Measurements from ENCODE around the gene NIPBL. TPM values are rescaled to one million over a fixed set of nuclear protein-coding genes. Genes with fewer than 3 reads are reported as not detected.

The NIPBL gene
- total RNA-seq, 1 donor from 2014 or later, result 67.3 TPM

DNA sequence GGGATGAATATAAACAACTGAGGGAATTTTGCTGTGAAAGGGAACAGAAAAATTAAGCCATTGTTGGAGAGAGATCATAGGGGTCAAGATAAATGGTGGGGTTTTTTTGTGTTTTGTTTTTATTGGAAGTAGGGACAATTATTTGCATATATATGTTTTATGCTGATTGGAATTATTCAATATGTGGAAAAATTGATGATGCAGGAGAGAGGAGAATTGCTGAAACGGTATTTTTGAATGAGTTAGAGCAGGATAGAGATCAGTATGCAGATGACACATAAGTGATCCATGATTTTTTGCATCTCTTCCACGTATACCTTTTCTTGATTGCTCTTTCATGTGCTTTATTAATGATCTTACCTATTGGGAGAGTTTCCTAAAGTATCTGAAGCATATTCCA is 67.5 kb downstream of the NIPBL start:
- intact Hi-C loops (cut with DNase I), result no loop called here
- Histone ChIP-seq H3K4me3 (no peak overlapping the region), H3K4me1 (peaks cover 54% of the 10 kb centered on the region), H3K9me3 (no peaks in the 10 kb centered on the region), H3K27ac (no peak overlapping the region), H3K27me3 (ENCODE audit: low read depth) (no peaks in the 10 kb centered on the region), H3K36me3 (no peaks in the 10 kb centered on the region)
- DNase-seq, result no peak
- no peak for ATAC-seq
- TF ChIP-seq, protein P1, sequence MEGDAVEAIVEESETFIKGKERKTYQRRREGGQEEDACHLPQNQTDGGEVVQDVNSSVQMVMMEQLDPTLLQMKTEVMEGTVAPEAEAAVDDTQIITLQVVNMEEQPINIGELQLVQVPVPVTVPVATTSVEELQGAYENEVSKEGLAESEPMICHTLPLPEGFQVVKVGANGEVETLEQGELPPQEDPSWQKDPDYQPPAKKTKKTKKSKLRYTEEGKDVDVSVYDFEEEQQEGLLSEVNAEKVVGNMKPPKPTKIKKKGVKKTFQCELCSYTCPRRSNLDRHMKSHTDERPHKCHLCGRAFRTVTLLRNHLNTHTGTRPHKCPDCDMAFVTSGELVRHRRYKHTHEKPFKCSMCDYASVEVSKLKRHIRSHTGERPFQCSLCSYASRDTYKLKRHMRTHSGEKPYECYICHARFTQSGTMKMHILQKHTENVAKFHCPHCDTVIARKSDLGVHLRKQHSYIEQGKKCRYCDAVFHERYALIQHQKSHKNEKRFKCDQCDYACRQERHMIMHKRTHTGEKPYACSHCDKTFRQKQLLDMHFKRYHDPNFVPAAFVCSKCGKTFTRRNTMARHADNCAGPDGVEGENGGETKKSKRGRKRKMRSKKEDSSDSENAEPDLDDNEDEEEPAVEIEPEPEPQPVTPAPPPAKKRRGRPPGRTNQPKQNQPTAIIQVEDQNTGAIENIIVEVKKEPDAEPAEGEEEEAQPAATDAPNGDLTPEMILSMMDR (IDR thresholded peaks at IDR 0.05), result no peak

DNA sequence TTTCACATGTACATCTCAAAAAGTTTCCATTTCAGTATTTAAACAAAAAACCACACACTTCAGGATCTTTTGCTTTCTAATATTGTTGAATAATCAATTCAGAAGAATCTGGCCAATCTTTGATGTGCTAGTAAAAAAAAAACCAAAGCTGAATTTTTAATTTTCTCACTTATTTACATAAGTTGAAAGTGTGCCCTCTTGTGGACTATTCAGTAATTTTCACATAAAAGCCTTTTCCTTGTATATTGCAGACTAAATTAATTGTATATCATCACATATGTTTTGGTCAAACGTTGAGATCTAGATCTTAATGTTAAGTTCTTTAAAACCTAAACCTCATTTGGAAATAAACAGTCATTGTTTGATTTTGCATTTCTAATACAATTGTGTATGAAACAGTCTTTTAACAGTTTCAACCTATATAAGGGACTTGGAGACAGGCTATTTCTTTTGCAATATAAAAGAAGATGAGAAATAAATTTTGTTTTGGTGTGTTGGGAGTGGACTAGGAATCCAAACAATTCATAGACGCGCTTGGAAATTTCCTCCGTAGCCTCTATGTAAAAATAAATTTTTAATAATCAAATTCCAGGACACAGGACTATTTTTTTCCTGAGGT is 68.1 kb downstream of the NIPBL start:
- no peak for ATAC-seq
- no peaks in the 10 kb centered on the region for H3K9me3 ChIP-seq
- H3K27me3 ChIP-seq (ENCODE audit: low read depth), result no peaks in the 10 kb centered on the region
- no peaks in the 10 kb centered on the region for H3K36me3 ChIP-seq
- peaks cover 59% of the 10 kb centered on the region for H3K4me1 ChIP-seq
- DNase-seq, result no peak
- intact Hi-C loops (cut with DNase I), result no loop called here
- no peak overlapping the region for H3K4me3 ChIP-seq
- TF ChIP-seq, protein P1 (IDR thresholded peaks at IDR 0.05), result peak; percentile 55
- H3K27ac ChIP-seq, result no peak overlapping the region

DNA sequence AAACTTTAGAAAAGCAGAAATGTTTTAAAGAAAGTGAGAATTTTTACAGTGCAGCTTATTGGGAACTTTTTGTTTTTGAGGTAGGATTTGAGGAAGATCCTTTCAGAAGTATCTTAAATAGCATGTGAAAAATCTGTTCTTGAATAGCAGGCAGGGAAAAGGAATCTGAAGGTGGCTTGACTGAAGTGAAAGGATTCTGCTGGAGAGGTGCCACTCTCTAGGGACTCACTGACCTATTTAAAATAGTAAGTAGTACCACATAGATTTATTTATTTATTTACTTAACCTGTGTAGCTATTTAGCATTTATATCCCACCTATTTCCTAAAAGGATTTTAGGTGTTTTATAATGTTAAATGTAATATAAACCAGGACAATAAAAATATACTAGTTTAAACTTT is 69.1 kb downstream of the NIPBL start:
- TF ChIP-seq, protein P1 (IDR thresholded peaks at IDR 0.05), result no peak
- ATAC-seq (no peak), DNase-seq (no peak)
- H3K27ac ChIP-seq, result no peak overlapping the region
- intact Hi-C loops (cut with DNase I), result no loop called here
- no peaks in the 10 kb centered on the region for H3K27me3 ChIP-seq (ENCODE audit: low read depth)
- no peak overlapping the region for H3K4me3 ChIP-seq
- peaks cover 59% of the 10 kb centered on the region for H3K4me1 ChIP-seq
- no peaks in the 10 kb centered on the region for H3K9me3 ChIP-seq
- H3K36me3 ChIP-seq, result no peaks in the 10 kb centered on the region

DNA sequence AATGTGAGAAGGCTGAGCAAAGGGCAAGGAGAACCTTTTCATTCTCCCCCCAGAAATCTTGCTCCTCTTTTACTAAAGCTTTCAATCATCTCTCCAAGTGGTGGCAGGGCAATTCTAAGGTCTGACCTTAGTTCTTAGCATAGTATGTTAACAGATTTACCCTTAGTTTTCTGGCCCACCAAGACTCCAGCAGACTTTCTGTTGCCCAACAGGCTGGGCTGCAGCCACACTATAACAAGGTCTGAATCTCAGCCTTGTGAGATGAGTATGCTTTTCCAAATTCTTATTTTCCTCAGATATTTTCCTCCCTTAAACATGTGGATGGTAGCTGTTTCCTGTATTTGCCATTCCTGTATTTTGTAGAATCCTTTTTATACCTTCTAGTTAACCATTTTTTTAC is 69.5 kb downstream of the NIPBL start:
- intact Hi-C loops (cut with DNase I), result no loop called here
- Histone ChIP-seq H3K36me3 (no peaks in the 10 kb centered on the region), H3K4me3 (no peak overlapping the region), H3K27ac (no peak overlapping the region), H3K9me3 (no peaks in the 10 kb centered on the region), H3K4me1 (peaks cover 62% of the 10 kb centered on the region), H3K27me3 (ENCODE audit: low read depth) (no peaks in the 10 kb centered on the region)
- DNase-seq (no peak), ATAC-seq (no peak)
- TF ChIP-seq, protein P1 (IDR thresholded peaks at IDR 0.05), result no peak

DNA sequence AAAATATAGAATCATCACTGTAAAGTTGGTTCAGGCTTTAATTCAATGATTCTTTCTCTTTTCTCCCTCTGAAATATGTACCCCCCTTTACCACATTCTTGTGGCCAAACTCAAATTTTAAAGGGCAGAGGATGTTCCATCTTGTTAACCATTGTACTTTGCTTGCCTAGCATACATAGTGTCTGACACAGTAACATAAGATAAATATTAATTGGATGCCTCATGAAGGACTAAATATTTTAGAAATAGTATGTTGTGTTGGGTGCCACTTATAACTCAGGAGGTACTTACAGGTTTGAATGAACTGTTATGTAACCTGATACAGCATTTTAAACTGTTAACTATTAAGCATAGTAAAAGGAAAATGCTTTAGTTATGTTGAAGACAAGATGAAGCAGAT is 71.5 kb downstream of the NIPBL start:
- TF ChIP-seq, protein P1 (IDR thresholded peaks at IDR 0.05), result no peak
- Histone ChIP-seq H3K4me3 (no peak overlapping the region), H3K27me3 (ENCODE audit: low read depth) (no peaks in the 10 kb centered on the region), H3K36me3 (no peaks in the 10 kb centered on the region), H3K9me3 (no peaks in the 10 kb centered on the region), H3K4me1 (peaks cover 65% of the 10 kb centered on the region), H3K27ac (no peak overlapping the region)
- DNase-seq, result no peak
- ATAC-seq, result peak; percentile 54 to 78
- intact Hi-C loops (cut with DNase I), result no loop called here

Measured in lower lobe of right lung (tissue), 2 donors.